Ammon's horn (tissue), 1 donor: Measurements from ENCODE around the gene IRF2BP1.

Experiments used
- DNase-seq: peaks from one replicate; pipeline ENCODE4 v3.0.0-alpha.2; 2016; ENCODE audit warnings: low spot score

IRF2BP1 gene

DNA sequence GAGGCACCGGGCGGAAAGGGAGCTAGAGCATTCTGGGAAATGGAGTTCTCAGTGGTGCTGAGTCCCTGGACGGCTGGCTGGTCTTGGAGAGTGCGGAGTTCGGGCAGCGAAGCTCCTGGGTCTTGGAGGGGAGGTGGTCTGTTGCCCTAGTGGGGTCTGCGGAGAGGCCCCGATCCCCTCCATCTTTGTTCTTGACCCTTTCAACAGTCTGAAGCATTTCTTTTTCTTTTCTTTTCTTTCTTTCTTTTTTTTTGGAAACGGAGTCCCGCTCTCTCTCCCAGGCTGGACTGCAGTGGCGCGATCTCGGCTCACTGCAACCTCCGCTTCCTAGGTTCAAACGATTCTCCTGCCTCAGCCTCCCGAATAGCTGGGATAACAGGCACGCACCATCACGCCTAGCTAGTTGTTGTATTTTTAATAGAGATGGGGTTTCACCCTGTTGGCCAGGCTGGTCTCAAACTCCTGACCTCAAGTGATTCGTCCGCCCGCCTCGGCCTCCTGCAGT is 22.6 kb downstream of the IRF2BP1 start:
- DNase-seq = no peak

DNA sequence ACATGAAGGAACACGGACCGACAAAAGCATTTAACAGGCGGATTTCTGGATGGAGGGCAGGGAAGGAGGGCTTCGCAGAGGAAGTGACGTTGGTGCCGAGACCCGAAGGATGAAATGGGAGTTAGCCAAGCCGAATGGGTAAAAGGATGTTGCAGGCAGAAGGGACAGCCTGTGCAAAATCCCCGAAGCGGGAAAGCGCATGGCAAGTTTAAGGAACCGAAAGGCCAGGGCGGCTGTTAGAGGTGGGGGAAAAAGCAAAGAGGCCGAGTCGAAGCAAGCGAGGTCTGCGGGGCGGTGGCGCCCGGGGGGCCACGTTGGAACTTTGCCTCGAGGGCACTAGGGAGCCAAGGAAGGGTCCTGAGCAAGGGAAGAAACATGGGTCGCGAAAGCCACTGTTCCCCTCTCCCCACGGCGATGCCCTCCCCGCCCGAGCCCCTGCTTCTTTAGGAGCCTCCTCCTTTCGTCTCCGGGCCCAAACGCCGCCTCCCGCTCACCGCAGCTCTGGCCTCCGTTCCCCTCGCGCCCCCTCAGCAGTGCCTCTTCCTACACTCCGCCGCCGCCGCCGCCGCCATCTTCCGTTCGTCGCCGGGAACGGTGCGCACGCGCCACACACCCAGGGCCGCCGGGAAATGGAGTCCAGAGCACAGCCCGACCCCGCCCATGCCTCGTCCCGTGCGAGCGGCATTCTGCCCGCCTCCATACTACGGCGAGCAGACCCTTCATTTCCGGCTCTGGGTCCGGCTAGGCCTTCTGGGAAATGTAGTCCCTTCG is 23.2 kb downstream of the IRF2BP1 start, which contains the start of gene SYMPK:
SYMPK (minus strand) TSS at position 584 of the 771 bp plus-strand sequence. CDS start 8,652 bp downstream, outside the sequence.
- DNase-seq = peak; percentile 99

DNA sequence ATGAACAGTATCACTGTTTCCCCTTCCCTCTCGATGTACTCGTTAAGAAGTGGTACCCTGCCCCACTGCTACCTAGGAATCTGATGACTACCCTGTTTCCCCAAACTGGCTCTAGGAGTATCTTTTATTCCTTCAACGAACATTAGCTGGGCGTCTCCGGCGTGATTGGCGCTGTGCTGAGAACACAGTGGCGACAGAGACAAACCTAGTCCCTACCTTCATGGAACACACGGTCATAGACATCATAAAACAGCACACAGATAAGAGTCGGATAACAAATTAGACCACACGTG is 23.7 kb downstream of the IRF2BP1 start:
- DNase-seq = no peak

DNA sequence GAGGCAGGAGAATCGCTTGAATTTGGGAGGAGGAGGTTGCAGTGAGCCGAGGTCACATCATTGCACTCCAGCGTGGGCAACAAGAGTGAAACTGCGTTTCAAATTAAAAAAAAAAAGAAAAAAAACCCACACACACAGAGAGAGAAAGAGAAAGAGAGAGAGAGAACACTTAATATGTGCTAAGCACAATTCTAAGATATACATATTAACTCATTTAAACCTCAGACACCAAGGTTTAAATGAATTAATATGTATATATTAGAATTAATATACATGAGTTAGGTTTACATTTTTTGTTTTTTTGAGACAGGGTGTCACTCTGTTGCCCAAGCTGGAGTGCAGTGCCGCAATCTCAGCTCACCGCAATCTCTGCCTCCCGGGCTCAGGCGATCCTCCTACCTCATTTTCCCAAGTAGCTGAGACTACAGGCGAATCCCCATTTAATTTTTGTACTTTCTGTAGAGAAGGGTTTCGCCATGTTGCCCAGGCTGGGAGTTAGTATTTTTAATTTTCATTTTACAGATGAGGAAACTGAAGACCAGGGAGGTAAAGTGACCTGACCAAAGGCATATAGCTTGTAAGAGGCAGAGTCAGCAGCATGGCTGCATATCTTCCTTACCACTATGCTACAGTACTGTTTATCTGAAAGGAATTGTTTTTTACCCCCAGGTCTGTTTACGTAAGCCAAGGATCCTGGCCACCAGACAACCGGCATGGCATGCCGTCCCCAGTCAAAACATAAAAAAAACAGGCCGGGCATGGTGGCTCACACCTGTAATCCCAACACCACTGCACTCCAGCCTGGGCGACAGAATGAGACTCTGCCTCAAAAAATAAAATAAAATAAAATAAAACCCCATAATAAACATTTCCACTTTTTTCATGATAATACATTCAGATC is 25.3 kb downstream of the IRF2BP1 start:
- no peak for DNase-seq

DNA sequence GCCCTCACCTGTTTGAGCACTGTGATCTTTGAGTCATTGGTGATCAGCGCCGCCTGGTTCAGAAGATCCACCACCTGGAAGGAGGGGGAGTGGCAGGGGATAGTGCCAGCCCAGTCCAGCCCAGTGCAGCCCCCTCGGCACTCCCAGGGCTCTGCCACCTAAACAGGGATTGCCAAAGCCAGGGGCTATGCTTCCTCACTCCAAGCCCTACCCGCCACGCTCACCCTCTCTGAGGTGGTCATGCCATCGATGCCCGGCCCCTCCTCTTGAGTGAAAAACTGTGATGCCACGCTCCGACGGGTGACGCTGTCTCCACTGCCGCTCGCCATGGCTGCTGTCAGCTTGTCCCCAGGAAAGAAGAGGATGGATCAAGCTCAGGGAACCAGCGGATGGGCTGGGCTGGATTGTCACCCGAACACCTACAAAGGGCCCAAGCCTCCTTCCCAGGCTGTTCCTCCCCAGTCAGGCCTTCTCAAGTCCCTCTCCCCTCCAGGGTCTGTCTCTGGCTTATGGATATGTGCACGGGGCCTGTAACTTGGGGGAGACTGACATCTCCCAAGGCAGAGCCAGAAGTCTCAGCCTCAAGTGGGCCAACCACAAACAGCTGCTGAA is 31.7 kb downstream of the IRF2BP1 start:
- no peak for DNase-seq

DNA sequence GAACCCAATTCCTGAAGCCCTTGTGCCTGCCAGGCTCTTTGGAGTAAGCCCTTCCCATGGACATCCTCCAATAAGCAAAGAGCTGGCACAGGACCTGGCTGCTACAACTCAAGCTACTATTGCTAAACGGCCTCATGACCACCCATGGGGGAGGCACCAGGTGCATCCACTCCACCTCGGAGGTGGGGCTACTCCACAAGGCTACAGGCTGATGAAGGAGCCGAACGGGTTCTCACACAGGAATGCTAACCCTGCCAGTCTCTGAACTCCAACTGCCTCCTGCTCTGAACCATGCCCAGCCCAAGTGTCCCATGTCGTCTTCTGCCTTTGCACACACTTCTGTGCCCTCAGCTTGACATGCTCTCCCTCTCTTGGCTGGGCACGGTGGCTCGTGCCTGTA is 33.0 kb downstream of the IRF2BP1 start:
- no peak for DNase-seq

DNA sequence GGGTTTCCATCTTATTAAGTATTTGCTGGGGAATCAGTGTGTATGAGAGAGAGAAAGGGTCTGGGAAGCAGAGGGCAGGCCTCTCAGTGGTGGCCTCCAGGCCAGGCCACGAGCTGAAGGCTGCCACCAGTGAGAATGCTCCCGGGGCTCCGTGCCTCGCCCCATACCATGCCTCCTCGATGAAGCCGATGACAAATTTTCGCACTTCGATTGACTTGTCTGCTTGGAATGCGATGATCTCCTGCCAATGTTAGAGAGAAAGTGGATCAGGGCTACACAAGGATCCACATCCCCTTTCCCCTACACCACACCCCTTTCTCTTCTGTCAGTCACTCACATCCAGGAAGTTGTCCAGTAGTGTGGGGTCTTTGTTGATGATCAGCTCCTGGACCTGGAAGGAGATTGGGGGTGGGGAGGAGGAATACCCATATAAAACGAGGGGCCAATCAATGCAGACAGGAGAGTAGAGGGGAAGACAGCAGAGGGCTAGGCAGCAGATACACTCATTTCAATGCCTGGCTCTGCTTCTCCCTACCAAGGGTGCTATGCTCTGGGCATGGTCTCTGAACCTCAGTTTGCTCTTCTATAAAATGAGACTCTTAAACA is 33.7 kb downstream of the IRF2BP1 start:
- no peak for DNase-seq

DNA sequence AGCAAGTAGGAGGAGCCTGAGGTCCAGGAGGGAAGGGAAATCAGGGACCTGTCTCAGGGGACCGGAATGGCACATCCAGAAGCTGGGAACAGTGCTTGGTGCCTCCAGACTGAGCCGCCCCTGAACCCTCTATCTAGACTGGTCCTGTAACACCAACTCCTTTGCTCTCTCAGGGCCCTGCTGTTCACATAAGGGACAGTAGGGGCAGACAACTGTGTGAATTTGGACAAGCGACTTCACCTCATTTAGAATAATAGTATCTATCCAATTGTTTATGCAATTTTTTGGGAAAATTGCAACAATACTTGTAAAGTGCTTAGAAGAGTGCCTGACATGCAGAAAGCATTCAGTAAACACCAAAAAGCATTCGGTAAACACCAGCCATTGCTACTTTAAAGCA is 37.0 kb downstream of the IRF2BP1 start:
- no peak for DNase-seq

DNA sequence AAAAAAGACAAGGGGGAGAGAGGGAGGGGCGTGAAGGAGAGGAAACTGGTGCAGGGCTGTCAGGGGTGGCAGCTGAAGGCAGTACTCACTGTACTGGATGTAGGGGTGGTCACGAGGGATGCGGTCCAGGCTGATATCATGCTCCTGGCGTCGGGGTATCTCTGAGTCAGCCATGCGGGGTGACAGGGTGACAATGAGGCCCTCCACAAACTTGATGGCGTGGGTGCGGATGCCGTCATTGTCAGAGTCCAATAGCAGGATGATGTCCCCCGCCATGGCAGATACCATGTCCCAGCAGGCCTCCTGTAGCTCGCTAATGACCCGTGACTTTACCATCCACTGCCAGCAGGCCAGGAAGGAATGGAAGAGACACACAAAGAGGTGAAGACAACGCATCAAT is 38.3 kb downstream of the IRF2BP1 start:
- no peak for DNase-seq

DNA sequence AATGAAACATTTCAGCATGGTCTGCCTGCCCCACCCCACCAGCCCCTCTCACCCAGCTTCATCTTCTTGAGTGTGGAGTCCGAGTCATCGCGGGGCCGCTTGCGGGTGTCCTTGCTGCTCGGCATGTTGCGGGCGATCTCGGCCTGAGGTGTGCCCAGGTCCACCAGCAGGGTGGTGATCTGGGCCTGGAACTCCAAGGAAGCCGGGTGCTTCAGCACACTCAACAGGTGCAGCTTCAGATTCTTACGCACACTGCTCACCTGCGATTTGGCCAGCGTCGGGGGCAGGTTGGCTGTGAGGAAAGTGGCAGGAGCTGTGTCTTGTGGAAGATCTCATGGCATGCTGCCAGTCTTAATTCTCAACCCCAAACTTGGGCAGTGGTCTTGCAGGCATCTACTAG is 43.7 kb downstream of the IRF2BP1 start:
- DNase-seq = no peak

DNA sequence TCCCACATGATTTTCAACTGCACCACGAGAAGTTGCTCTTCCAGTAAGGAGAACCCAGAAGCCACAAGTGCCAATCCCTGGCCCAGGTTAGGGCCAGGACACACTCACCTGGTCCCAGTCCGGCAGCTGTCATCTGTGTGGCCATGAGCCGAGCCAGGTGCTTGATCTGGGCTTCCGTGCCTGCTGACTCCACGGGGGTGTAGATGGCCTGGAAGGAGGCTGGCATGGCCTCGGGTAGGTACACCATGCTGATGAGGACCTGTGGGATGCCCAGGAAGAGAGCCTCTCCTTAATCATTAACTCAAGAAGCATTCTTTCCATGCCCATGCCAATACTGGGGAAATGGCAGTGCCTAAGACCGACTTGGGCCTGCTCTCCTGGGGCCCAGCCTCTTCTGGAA is 51.0 kb downstream of the IRF2BP1 start:
- DNase-seq = no peak
